GM23338 (cell line): Measurements from ENCODE around the gene RNF5. TPM values are rescaled to one million over a fixed set of nuclear protein-coding genes. Genes with fewer than 3 reads are reported as not detected.
A peak's percentile ranks its signal among the peaks of the same experiment; 100 is the strongest.

Source experiments
- ATAC-seq: fragments of 200-7000 bp; cut with Tn5 transposase; 3 replicates; pipeline ENCODE4 v1.9.1; 2020
- DNase-seq: peaks from one replicate; pipeline ENCODE4 v3.0.0-alpha.2; 2015; ENCODE audit warnings: low spot score
- H2AFZ ChIP-seq: fragments of 200-600 bp; sonication (generic); 2 replicates; pipeline ENCODE4 v1.8.0; 2016; ENCODE audit warnings: antibody characterized with exemption, mild to moderate bottlenecking, moderate library complexity
- H3F3A ChIP-seq: fragments of 200-600 bp; sonication (generic); replicated peaks from 2 replicates; pipeline ENCODE4 v1.8.0; 2017; ENCODE audit warnings: antibody characterized with exemption, mixed run types, low read depth
- H3K27ac ChIP-seq: fragments of 200-600 bp; sonication (generic); 2 replicates; pipeline ENCODE4 v1.6.1; 2016; ENCODE audit warnings: low read depth
- H3K27me3 ChIP-seq: fragments of 200-600 bp; sonication (generic); 2 replicates; pipeline ENCODE4 v1.8.0; 2016; ENCODE audit warnings: mild to moderate bottlenecking, mixed run types, moderate library complexity; ENCODE audit not compliant: insufficient read depth
- H3K36me3 ChIP-seq: fragments of 200-600 bp; sonication (generic); 2 replicates; pipeline ENCODE4 v1.8.0; 2016; ENCODE audit warnings: mild to moderate bottlenecking; ENCODE audit not compliant: insufficient read depth
- H3K4me1 ChIP-seq: fragments of 200-600 bp; sonication (generic); 2 replicates; pipeline ENCODE4 v1.8.0; 2016; ENCODE audit warnings: mild to moderate bottlenecking, moderate library complexity; ENCODE audit not compliant: insufficient read depth
- H3K4me2 ChIP-seq: fragments of 200-600 bp; sonication (generic); 2 replicates; pipeline ENCODE4 v1.7.1; 2017; ENCODE audit warnings: mixed run types
- H3K4me3 ChIP-seq: fragments of 200-600 bp; sonication (generic); 2 replicates; pipeline ENCODE4 v1.6.1; 2016; ENCODE audit warnings: mixed run types
- H3K79me2 ChIP-seq: fragments of 200-600 bp; sonication (generic); replicated peaks from 2 replicates; pipeline ENCODE4 v1.8.0; 2017; ENCODE audit warnings: mild to moderate bottlenecking; ENCODE audit not compliant: insufficient read depth
- H3K9me2 ChIP-seq: fragments of 200-600 bp; sonication (generic); 2 replicates; pipeline ENCODE4 v1.8.0; 2017; ENCODE audit not compliant: insufficient read depth
- H4K20me1 ChIP-seq: fragments of 200-600 bp; sonication (generic); replicated peaks from 2 replicates; pipeline ENCODE4 v1.8.0; 2017; ENCODE audit warnings: mild to moderate bottlenecking; ENCODE audit not compliant: insufficient read depth
- H3K27ac Mint-ChIP-seq: 2 replicates; pipeline ENCODE4 v1.8.0; 2020; ENCODE audit warnings: inconsistent platforms, mild to moderate bottlenecking, moderate library complexity, mixed read lengths
- H3K27me3 Mint-ChIP-seq: 3 replicates; pipeline ENCODE4 v1.8.0; 2022; ENCODE audit warnings: low read depth, mild to moderate bottlenecking, moderate library complexity, mixed read lengths, inconsistent platforms; ENCODE audit not compliant: insufficient read depth, poor library complexity
- H3K36me3 Mint-ChIP-seq: 3 replicates; pipeline ENCODE4 v1.8.0; 2021; ENCODE audit warnings: low read depth, mild to moderate bottlenecking, inconsistent platforms, moderate library complexity, mixed read lengths
- H3K4me1 Mint-ChIP-seq: 3 replicates; pipeline ENCODE4 v1.8.0; 2020; ENCODE audit warnings: mild to moderate bottlenecking, inconsistent platforms, mixed read lengths
- H3K4me3 Mint-ChIP-seq: 3 replicates; pipeline ENCODE4 v1.8.0; 2021; ENCODE audit warnings: moderate library complexity, mild to moderate bottlenecking, inconsistent platforms, mixed read lengths
- H3K9me3 Mint-ChIP-seq: 3 replicates; pipeline ENCODE4 v1.8.0; 2020; ENCODE audit warnings: moderate library complexity, mild to moderate bottlenecking, inconsistent platforms, mixed read lengths
- EZH2 ChIP-seq: fragments of 200-600 bp; sonication (generic); IDR thresholded peaks from one replicate; pipeline ENCODE4 v1.8.0; 2017; ENCODE audit warnings: antibody characterized with exemption, mild to moderate bottlenecking, low read depth; ENCODE audit not compliant: unreplicated experiment
- POLR2AphosphoS5 ChIP-seq: IDR thresholded peaks from 2 replicates; pipeline ENCODE4 v1.6.1; 2016; ENCODE audit warnings: antibody characterized with exemption, low read depth
- polyA plus RNA-seq: library from polyadenylated mRNA; unstranded; fragments of >200 nt; fragmentation: Nextera tagmentation; extraction: Ambion mirVana; gene quantifications from 2 replicates; pipeline ENCODE4 v1.2.1, GENCODE V29; 2016
- total RNA-seq: library from RNA; depleted of rRNA; stranded (reverse); fragments of >200 nt; shearing (Covaris generic); gene quantifications from 2 replicates; pipeline ENCODE4 v1.2.3, GENCODE V29; 2014
- TF ChIP-seq, protein P1 (sequence below): fragments of 250-450 bp; sonication (Bioruptor Pico); IDR thresholded peaks from 2 replicates; pipeline ENCODE4 v1.5.0; 2020; ENCODE audit warnings: mild to moderate bottlenecking, moderate library complexity
- TF ChIP-seq, protein P2 (sequence below), 2 experiments: fragments of 200-600 bp in 1 of 2; sonication (generic) in 1 of 2; conservative IDR thresholded peaks; 2 replicates each; pipeline versions ENCODE4 v1.5.1 to v1.6.1; 2016 to 2017; ENCODE audit warnings: antibody characterized with exemption in 2 of 2, low read depth in 2 of 2, mild to moderate bottlenecking in 2 of 2, moderate library complexity in 1 of 2
- TF ChIP-seq, protein P3 (sequence below): IDR thresholded peaks from 2 replicates; pipeline ENCODE4 v1.6.1; 2016; ENCODE audit warnings: antibody characterized with exemption

Gene RNF5
- total and polyA plus RNA-seq, 2 experiments from 2014 or later = 119 to 164 TPM

DNA sequence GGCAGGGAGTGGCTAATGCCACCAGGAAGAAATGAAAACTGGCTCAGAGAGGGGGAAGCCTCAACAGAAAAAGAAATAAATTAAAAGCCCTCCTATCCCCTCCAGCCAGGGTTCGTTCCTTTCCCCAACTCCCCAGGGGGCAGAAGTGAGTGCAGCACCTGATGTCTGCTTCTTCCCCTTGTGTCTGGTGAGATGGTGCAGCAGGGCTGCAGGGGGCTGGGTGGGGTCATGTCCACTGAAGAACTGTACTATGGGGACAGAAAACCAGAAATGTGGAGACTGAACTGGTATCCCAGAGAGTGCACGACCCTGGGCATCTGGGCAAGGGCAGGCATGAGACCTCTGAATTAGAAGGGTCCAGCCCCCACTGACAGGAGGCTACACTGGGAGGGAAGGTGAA, 9.9 kb upstream of the RNF5 start:
- no peak overlapping the region for H3K4me3 Mint-ChIP-seq
- Histone ChIP-seq H3F3A (peaks cover 12% of the 10 kb centered on the region), H4K20me1 (peaks cover 15% of the 10 kb centered on the region; the same call in 1 of the 2 replicates), H3K9me2 (no peaks in the 10 kb centered on the region), H3K79me2 (peaks cover 17% of the 10 kb centered on the region), H3K4me1 (peaks cover 12% of the 10 kb centered on the region), H2AFZ (no peak overlapping the region), H3K27me3 (no peaks in the 10 kb centered on the region), H3K4me2 (no peak overlapping the region), H3K27ac (peak overlapping the region; percentile 87; the same call in 1 of the 2 replicates), H3K36me3 (no peaks in the 10 kb centered on the region; the same call in 1 of the 2 replicates), H3K4me3 (no peak overlapping the region)
- peaks cover 58% of the 10 kb centered on the region for H3K36me3 Mint-ChIP-seq
- no peaks in the 10 kb centered on the region for H3K9me3 Mint-ChIP-seq
- peaks cover 6% of the 10 kb centered on the region for H3K27me3 Mint-ChIP-seq
- no peak for DNase-seq
- H3K4me1 Mint-ChIP-seq = peaks cover 21% of the 10 kb centered on the region
- TF ChIP-seq, protein P1, sequence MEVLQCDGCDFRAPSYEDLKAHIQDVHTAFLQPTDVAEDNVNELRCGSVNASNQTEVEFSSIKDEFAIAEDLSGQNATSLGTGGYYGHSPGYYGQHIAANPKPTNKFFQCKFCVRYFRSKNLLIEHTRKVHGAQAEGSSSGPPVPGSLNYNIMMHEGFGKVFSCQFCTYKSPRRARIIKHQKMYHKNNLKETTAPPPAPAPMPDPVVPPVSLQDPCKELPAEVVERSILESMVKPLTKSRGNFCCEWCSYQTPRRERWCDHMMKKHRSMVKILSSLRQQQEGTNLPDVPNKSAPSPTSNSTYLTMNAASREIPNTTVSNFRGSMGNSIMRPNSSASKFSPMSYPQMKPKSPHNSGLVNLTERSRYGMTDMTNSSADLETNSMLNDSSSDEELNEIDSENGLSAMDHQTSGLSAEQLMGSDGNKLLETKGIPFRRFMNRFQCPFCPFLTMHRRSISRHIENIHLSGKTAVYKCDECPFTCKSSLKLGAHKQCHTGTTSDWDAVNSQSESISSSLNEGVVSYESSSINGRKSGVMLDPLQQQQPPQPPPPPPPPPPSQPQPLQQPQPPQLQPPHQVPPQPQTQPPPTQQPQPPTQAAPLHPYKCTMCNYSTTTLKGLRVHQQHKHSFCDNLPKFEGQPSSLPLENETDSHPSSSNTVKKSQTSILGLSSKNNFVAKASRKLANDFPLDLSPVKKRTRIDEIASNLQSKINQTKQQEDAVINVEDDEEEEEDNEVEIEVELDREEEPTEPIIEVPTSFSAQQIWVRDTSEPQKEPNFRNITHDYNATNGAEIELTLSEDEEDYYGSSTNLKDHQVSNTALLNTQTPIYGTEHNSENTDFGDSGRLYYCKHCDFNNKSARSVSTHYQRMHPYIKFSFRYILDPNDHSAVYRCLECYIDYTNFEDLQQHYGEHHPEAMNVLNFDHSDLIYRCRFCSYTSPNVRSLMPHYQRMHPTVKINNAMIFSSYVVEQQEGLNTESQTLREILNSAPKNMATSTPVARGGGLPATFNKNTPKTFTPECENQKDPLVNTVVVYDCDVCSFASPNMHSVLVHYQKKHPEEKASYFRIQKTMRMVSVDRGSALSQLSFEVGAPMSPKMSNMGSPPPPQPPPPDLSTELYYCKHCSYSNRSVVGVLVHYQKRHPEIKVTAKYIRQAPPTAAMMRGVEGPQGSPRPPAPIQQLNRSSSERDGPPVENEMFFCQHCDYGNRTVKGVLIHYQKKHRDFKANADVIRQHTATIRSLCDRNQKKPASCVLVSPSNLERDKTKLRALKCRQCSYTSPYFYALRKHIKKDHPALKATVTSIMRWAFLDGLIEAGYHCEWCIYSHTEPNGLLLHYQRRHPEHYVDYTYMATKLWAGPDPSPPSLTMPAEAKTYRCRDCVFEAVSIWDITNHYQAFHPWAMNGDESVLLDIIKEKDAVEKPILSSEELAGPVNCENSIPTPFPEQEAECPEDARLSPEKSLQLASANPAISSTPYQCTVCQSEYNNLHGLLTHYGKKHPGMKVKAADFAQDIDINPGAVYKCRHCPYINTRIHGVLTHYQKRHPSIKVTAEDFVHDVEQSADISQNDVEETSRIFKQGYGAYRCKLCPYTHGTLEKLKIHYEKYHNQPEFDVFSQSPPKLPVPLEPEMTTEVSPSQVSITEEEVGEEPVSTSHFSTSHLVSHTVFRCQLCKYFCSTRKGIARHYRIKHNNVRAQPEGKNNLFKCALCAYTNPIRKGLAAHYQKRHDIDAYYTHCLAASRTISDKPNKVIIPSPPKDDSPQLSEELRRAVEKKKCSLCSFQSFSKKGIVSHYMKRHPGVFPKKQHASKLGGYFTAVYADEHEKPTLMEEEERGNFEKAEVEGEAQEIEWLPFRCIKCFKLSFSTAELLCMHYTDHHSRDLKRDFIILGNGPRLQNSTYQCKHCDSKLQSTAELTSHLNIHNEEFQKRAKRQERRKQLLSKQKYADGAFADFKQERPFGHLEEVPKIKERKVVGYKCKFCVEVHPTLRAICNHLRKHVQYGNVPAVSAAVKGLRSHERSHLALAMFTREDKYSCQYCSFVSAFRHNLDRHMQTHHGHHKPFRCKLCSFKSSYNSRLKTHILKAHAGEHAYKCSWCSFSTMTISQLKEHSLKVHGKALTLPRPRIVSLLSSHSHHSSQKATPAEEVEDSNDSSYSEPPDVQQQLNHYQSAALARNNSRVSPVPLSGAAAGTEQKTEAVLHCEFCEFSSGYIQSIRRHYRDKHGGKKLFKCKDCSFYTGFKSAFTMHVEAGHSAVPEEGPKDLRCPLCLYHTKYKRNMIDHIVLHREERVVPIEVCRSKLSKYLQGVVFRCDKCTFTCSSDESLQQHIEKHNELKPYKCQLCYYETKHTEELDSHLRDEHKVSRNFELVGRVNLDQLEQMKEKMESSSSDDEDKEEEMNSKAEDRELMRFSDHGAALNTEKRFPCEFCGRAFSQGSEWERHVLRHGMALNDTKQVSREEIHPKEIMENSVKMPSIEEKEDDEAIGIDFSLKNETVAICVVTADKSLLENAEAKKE = no peak
- TF ChIP-seq POLR2AphosphoS5 = 0 out of 2 replicates have a peak, but pooled peaks have one; percentile 11
- no peak for TF ChIP-seq EZH2
- no peak for ATAC-seq
- no peak overlapping the region for H3K27ac Mint-ChIP-seq

DNA sequence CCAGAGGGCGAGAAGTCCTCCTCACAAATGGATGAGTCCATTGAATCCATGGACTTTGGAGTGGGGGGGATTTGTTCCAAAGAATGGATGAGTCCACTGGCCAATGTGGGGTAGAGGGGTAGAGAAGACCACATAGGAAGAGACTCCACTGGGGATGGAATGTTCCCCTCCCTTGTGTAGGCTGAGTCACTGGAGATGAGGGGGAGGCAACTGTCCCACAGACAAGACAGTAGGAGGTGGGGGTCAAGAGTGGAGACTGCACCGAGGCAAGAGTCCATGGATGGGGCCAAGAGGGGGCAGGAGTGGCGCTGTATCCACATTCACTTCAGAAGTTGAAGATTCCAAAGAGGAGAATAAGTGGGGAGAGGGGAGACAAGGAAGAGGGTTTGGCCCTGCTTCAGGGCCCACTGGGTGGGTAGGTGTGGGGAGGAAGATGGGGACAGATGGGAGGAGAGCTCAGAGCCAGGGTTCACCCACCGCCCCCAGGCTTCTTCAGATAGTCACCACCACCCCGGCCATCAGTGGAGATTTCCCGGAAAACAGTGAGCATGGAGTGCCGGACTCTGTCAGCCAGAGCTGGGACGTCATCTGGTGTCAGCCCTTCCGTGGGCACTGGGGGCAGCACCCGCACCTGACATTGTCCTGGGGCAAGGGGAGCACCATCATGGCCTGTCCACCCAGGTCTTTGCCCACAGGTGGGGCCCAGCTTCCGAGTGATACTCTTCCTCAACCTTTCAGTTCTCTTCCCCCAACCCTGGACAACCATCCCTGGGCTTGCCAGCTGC, 9.2 kb upstream of the RNF5 start:
- H4K20me1 ChIP-seq = peaks cover 19% of the 10 kb centered on the region; the same call in 1 of the 2 replicates
- TF ChIP-seq, protein P2, sequence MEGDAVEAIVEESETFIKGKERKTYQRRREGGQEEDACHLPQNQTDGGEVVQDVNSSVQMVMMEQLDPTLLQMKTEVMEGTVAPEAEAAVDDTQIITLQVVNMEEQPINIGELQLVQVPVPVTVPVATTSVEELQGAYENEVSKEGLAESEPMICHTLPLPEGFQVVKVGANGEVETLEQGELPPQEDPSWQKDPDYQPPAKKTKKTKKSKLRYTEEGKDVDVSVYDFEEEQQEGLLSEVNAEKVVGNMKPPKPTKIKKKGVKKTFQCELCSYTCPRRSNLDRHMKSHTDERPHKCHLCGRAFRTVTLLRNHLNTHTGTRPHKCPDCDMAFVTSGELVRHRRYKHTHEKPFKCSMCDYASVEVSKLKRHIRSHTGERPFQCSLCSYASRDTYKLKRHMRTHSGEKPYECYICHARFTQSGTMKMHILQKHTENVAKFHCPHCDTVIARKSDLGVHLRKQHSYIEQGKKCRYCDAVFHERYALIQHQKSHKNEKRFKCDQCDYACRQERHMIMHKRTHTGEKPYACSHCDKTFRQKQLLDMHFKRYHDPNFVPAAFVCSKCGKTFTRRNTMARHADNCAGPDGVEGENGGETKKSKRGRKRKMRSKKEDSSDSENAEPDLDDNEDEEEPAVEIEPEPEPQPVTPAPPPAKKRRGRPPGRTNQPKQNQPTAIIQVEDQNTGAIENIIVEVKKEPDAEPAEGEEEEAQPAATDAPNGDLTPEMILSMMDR (conservative IDR thresholded peaks at IDR 0.05; ENCODE audit: low read depth in 2 of 2) = peak in 1 of 2 experiments; percentile 24; a peak in 1 of 4 replicates
- TF ChIP-seq, protein P3, sequence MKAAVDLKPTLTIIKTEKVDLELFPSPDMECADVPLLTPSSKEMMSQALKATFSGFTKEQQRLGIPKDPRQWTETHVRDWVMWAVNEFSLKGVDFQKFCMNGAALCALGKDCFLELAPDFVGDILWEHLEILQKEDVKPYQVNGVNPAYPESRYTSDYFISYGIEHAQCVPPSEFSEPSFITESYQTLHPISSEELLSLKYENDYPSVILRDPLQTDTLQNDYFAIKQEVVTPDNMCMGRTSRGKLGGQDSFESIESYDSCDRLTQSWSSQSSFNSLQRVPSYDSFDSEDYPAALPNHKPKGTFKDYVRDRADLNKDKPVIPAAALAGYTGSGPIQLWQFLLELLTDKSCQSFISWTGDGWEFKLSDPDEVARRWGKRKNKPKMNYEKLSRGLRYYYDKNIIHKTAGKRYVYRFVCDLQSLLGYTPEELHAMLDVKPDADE = no peak
- no peak for DNase-seq
- no peak overlapping the region for H3K4me3 ChIP-seq
- no peak overlapping the region for H2AFZ ChIP-seq
- H3K27me3 ChIP-seq = no peaks in the 10 kb centered on the region
- peaks cover 23% of the 10 kb centered on the region for H3K79me2 ChIP-seq
- H3K27ac Mint-ChIP-seq = no peak overlapping the region
- H3K9me2 ChIP-seq = no peaks in the 10 kb centered on the region
- no peaks in the 10 kb centered on the region; the same call in 1 of the 2 replicates for H3K36me3 ChIP-seq
- no peak overlapping the region for H3K4me3 Mint-ChIP-seq
- no peak overlapping the region for H3K27ac ChIP-seq
- peaks cover 56% of the 10 kb centered on the region for H3K36me3 Mint-ChIP-seq
- H3K27me3 Mint-ChIP-seq = peaks cover 6% of the 10 kb centered on the region
- no peaks in the 10 kb centered on the region for H3K9me3 Mint-ChIP-seq
- no peak overlapping the region for H3K4me2 ChIP-seq
- ATAC-seq = no peak
- H3K4me1 ChIP-seq = peaks cover 17% of the 10 kb centered on the region
- peaks cover 12% of the 10 kb centered on the region for H3F3A ChIP-seq
- H3K4me1 Mint-ChIP-seq = peaks cover 24% of the 10 kb centered on the region
